Measurements from ENCODE around the gene MERTK.

- TF ChIP-seq CTCF (IDR thresholded peaks at IDR 0.05; ENCODE audit: low read depth, low read length, poor library complexity, severe bottlenecking) (no peak), EZH2phosphoT487 (IDR thresholded peaks at IDR 0.05; ENCODE audit: borderline replicate concordance, low read length) (no peak)
Observed at GRCh38 chr2:111978452-111979170, 80.2 kb downstream of the MERTK start.

All from DOHH2 (cell line).